A549 (cell line): ENCODE measurements around the gene HERC2. TPM values are rescaled to one million over a fixed set of nuclear protein-coding genes. Genes with fewer than 3 reads are reported as not detected.
"Not testable (repeated sequence)": the region's sequence is repeated elsewhere in the genome, so short reads cannot be mapped to it uniquely, and the experiment has no call there.

Source experiments
- ATAC-seq, 2 experiments: fragments of 200-7000 bp in 1 of 2; fragments of >200 bp in 1 of 2; cut with Nextera tagmentation in 1 of 2; cut with Tn5 transposase in 1 of 2; 3 replicates each; pipeline versions ENCODE4 v1.8.0 to v1.9.1; 2018 to 2020; ENCODE audit warnings: mild to moderate bottlenecking in 1 of 2, moderate library complexity in 1 of 2
- CTCF ChIA-PET: fragments of 300-600 bp; sonication (Branson Sonifier 250); formaldehyde crosslinking; extraction: SDS; loops from one replicate; lab custom pipeline; 2021; ENCODE audit warnings: antibody characterized with exemption, inconsistent platforms; lab: Yijun Ruan, JAX
- POLR2A ChIA-PET: fragments of 350-600 bp; formaldehyde crosslinking; extraction: SDS; loops from one replicate; lab custom pipeline; 2021; ENCODE audit warnings: antibody characterized with exemption, inconsistent platforms; lab: Yijun Ruan, JAX
- DNase-seq, 2 experiments: peaks; one replicate each; pipeline versions ENCODE4 v3.0.0 to v3.0.0-alpha.2; 2011 to 2016; ENCODE audit warnings: low read depth in 1 of 2, low spot score in 1 of 2
- FAIRE-seq: peaks from 2 replicates; lab custom pipeline; 2011; peaks lifted over from hg19 to GRCh38; lab: Jason Lieb, UNC
- H3K27ac ChIP-seq, 2 experiments: fragments of >200 bp; sonication (Bioruptor Twin); formaldehyde crosslinking; 3 replicates each; pipeline ENCODE4 v1.5.1; 2016 to 2017
- H3K4me1 ChIP-seq: fragments of >200 bp; sonication (Bioruptor Twin); formaldehyde crosslinking; 3 replicates; pipeline ENCODE4 v1.6.1; 2016
- H3K4me2 ChIP-seq: fragments of >200 bp; sonication (Bioruptor Twin); formaldehyde crosslinking; 3 replicates; pipeline ENCODE4 v1.6.1; 2016
- H3K4me3 ChIP-seq: fragments of >200 bp; sonication (Bioruptor Twin); formaldehyde crosslinking; 3 replicates; pipeline ENCODE4 v1.5.1; 2016
- H3K9me3 ChIP-seq: fragments of >200 bp; sonication (Bioruptor Twin); formaldehyde crosslinking; 3 replicates; pipeline ENCODE4 v1.6.1; 2016
- BCL3 ChIP-seq: fragments of >200 bp; sonication (Bioruptor Twin); formaldehyde crosslinking; IDR thresholded peaks from 3 replicates; pipeline ENCODE4 v1.6.1; 2016
- BHLHE40 ChIP-seq: IDR thresholded peaks from 2 replicates; pipeline ENCODE4 v1.6.1; 2012; ENCODE audit warnings: low read depth, low read length, inconsistent platforms
- CBX2 ChIP-seq: fragments of 200-600 bp; sonication (generic); IDR thresholded peaks from 2 replicates; pipeline ENCODE4 v1.6.1; 2016; ENCODE audit warnings: low read depth, mild to moderate bottlenecking, borderline replicate concordance
- CBX8 ChIP-seq: fragments of 200-600 bp; sonication (generic); IDR thresholded peaks from 2 replicates; pipeline ENCODE4 v1.6.1; 2016
- CHD2 ChIP-seq: fragments of 150-350 bp; IDR thresholded peaks from 2 replicates; pipeline ENCODE4 v1.6.1; 2014; ENCODE audit warnings: low read length; ENCODE audit not compliant: partially characterized antibody
- CHD4 ChIP-seq: fragments of 200-600 bp; sonication (generic); IDR thresholded peaks from 2 replicates; pipeline ENCODE4 v1.6.1; 2016; ENCODE audit warnings: antibody characterized with exemption, mild to moderate bottlenecking, borderline replicate concordance
- CTCF ChIP-seq: fragments of >200 bp; sonication (Bioruptor Twin); formaldehyde crosslinking; IDR thresholded peaks from 3 replicates; pipeline ENCODE4 v1.5.1; 2016
- EHMT2 ChIP-seq: fragments of 200-600 bp; sonication (generic); IDR thresholded peaks from 2 replicates; pipeline ENCODE4 v1.6.1; 2016; ENCODE audit warnings: antibody characterized with exemption, low read depth, mild to moderate bottlenecking, moderate library complexity
- GATA3 ChIP-seq: IDR thresholded peaks from 2 replicates; pipeline ENCODE4 v1.6.1; 2012; ENCODE audit warnings: borderline replicate concordance
- HDAC2 ChIP-seq: fragments of 200-600 bp; sonication (generic); IDR thresholded peaks from 2 replicates; pipeline ENCODE4 v1.6.1; 2016
- HES2 ChIP-seq: fragments of >200 bp; sonication (Bioruptor Twin); formaldehyde crosslinking; IDR thresholded peaks from 2 replicates; pipeline ENCODE4 v1.6.1; 2016
- HEYL ChIP-seq: fragments of 250-450 bp; sonication (Bioruptor Pico); IDR thresholded peaks from 2 replicates; pipeline ENCODE4 v1.8.0; 2021; ENCODE audit warnings: mild to moderate bottlenecking, moderate library complexity
- HMGXB4 ChIP-seq: fragments of 250-450 bp; sonication (Bioruptor Pico); IDR thresholded peaks from 2 replicates; pipeline ENCODE4 v1.5.0; 2021; ENCODE audit warnings: mild to moderate bottlenecking, moderate library complexity, borderline replicate concordance
- JUN ChIP-seq, 2 experiments: fragments of >200 bp; sonication (Bioruptor Twin); formaldehyde crosslinking; IDR thresholded peaks; 2 replicates in 1 of 2; 3 replicates in 1 of 2; pipeline ENCODE4 v1.6.1; 2016 to 2017
- KDM1A ChIP-seq: fragments of 200-600 bp; sonication (generic); IDR thresholded peaks from 2 replicates; pipeline ENCODE4 v1.6.1; 2016; ENCODE audit warnings: low read depth, mild to moderate bottlenecking
- KDM5A ChIP-seq: fragments of 200-600 bp; sonication (generic); IDR thresholded peaks from 2 replicates; pipeline ENCODE4 v1.6.1; 2016; ENCODE audit warnings: antibody characterized with exemption, mild to moderate bottlenecking
- MAFK ChIP-seq: fragments of 450-650 bp; IDR thresholded peaks from 2 replicates; pipeline ENCODE4 v1.6.1; 2014; ENCODE audit not compliant: partially characterized antibody
- NFE2L2 ChIP-seq: fragments of 150-350 bp; conservative IDR thresholded peaks from 2 replicates; pipeline ENCODE4 v1.6.1; 2014; ENCODE audit warnings: low read length
- NPAS2 ChIP-seq: fragments of 250-450 bp; sonication (Bioruptor Pico); IDR thresholded peaks from 2 replicates; pipeline ENCODE4 v1.8.0; 2022; ENCODE audit warnings: mild to moderate bottlenecking, moderate library complexity, borderline replicate concordance
- NR3C1 ChIP-seq: fragments of >200 bp; sonication (Bioruptor Twin); formaldehyde crosslinking; IDR thresholded peaks from 3 replicates; pipeline ENCODE4 v1.6.1; 2017
- POLR2AphosphoS2 ChIP-seq: conservative IDR thresholded peaks from 2 replicates; pipeline ENCODE4 v1.6.1; 2012; ENCODE audit warnings: low read length, improper control_type of control experiment, inconsistent platforms
- RAD21 ChIP-seq, 2 experiments: fragments of >200 bp in 1 of 2; sonication (Bioruptor Twin) in 1 of 2; formaldehyde crosslinking in 1 of 2; IDR thresholded peaks in 1 of 2; conservative IDR thresholded peaks in 1 of 2; 2 replicates in 1 of 2; 3 replicates in 1 of 2; pipeline ENCODE4 v1.6.1; 2012 to 2018; ENCODE audit warnings: inconsistent platforms in 1 of 2
- RFX5 ChIP-seq: fragments of 450-650 bp; IDR thresholded peaks from 2 replicates; pipeline ENCODE4 v1.7.1; 2014; ENCODE audit warnings: antibody characterized with exemption, mild to moderate bottlenecking, moderate library complexity
- RNF2 ChIP-seq: fragments of 200-600 bp; sonication (generic); IDR thresholded peaks from 2 replicates; pipeline ENCODE4 v1.6.1; 2016; ENCODE audit warnings: low read depth, mild to moderate bottlenecking, antibody characterized with exemption, moderate library complexity, borderline replicate concordance
- SMC3 ChIP-seq: fragments of >200 bp; sonication (Bioruptor Twin); formaldehyde crosslinking; IDR thresholded peaks from 3 replicates; pipeline ENCODE4 v1.6.1; 2018; ENCODE audit warnings: inconsistent platforms
- TFCP2L1 ChIP-seq: fragments of 250-450 bp; sonication (Bioruptor Pico); IDR thresholded peaks from 2 replicates; pipeline ENCODE4 v1.5.0; 2021; ENCODE audit warnings: mild to moderate bottlenecking
- USF2 ChIP-seq: fragments of 450-650 bp; IDR thresholded peaks from 2 replicates; pipeline ENCODE4 v1.6.1; 2014; ENCODE audit warnings: antibody characterized with exemption
- ZC3H11A ChIP-seq: fragments of 450-650 bp; IDR thresholded peaks from 2 replicates; pipeline ENCODE4 v1.6.1; 2014; ENCODE audit warnings: antibody characterized with exemption, mild to moderate bottlenecking
- WGBS: methylation state at CpG from one replicate; pipeline ENCODE4 v1.1.6; 2017; ENCODE audit errors: missing lambda C conversion rate; 5-methylcytosine and 5-hydroxymethylcytosine counted together
- polyA plus RNA-seq, 4 experiments: library from polyadenylated mRNA; depleted of rRNA in 3 of 4; stranded (reverse); fragments of >200 nt; fragmentation: RNase III in 1 of 4; extraction: RNeasy Plus Mini Kit Qiagen cat#74134 plus additional on column Dnase treatment in 1 of 4; gene quantifications; 2 replicates in 3 of 4; 3 replicates in 1 of 4; pipeline ENCODE4 v1.2.3, GENCODE V29; 2011 to 2017

The HERC2 gene
- polyA plus RNA-seq, 2 of the 4 experiments (the other 2 are of a cell fraction): 31.4 to 32.8 TPM

- POLR2A ChIA-PET: no interaction called here
- no peak for FAIRE-seq
These were observed 143.7 kb downstream of the HERC2 start for GRCh38 chr15:28178290-28178689.

GRCh38 chr15:28169366-28169765 is 152.6 kb downstream of the HERC2 start:
- TF ChIP-seq CTCF (no peak), BCL3 (no peak), TFCP2L1 (CRISPR knock-in tag) (no peak), ZC3H11A (no peak), RFX5 (no peak), NPAS2 (no peak), CHD2 (no peak), MAFK (no peak), HDAC2 (no peak), RAD21 (conservative IDR thresholded peaks at IDR 0.05 in 1 of 2, IDR thresholded peaks at IDR 0.05 in 1 of 2) (no peak), CBX2 (no peak), POLR2AphosphoS2 (no peak), HES2 (no peak), KDM1A (no peak)
- TF ChIP-seq, all 56 proteins: peak for 0
- Histone ChIP-seq H3K4me3 (no peak overlapping the region), H3K9me3 (no peaks in the 10 kb centered on the region), H3K27ac (no peak overlapping the region), H3K4me1 (no peaks in the 10 kb centered on the region), H3K4me2 (no peak overlapping the region)
- 81% methylated on average over 3 of the region's 3 CpGs for WGBS
- POLR2A ChIA-PET: no interaction called here
- CTCF ChIA-PET: interaction anchor here (0.9 kb wide), 1 partner anchor 45 kb away, joined by 3 read pairs; no protein-coding TSS in a partner anchor
- DNase-seq: no peak
- no peak for ATAC-seq
- peak; percentile 63 for FAIRE-seq

More at GRCh38 chr15:28178290-28178689, 143.7 kb downstream of the HERC2 start:
- CTCF ChIA-PET: interaction anchor here (0.6 kb wide), 1 partner anchor 144 kb away, joined by 4 read pairs; no protein-coding TSS in a partner anchor
- TF ChIP-seq CHD4: no peak
- TF ChIP-seq BHLHE40: no peak
- TF ChIP-seq USF2: no peak
- TF ChIP-seq GATA3: no peak
- no peak for TF ChIP-seq RAD21 (conservative IDR thresholded peaks at IDR 0.05 in 1 of 2, IDR thresholded peaks at IDR 0.05 in 1 of 2)
- TF ChIP-seq JUN (IDR thresholded peaks at IDR 0.05): no peak
- no peak for TF ChIP-seq RNF2
- no peak for TF ChIP-seq NR3C1
- no peak for TF ChIP-seq ZC3H11A
- TF ChIP-seq BCL3: no peak
- TF ChIP-seq HEYL (CRISPR knock-in tag): no peak
- no peak for TF ChIP-seq SMC3
- TF ChIP-seq EHMT2: no peak
- TF ChIP-seq HMGXB4 (CRISPR knock-in tag): no peak
- TF ChIP-seq RFX5: no peak
- TF ChIP-seq CHD2: no peak
- TF ChIP-seq CBX8: no peak
- no peak for TF ChIP-seq KDM5A
- no peak for TF ChIP-seq NFE2L2
- TF ChIP-seq TFCP2L1 (CRISPR knock-in tag): no peak
- TF ChIP-seq, all 56 proteins: peak for 0
- no peak for DNase-seq
- no peak; a peak in 1 of 6 replicates for ATAC-seq
- Histone ChIP-seq H3K4me2 (no peak overlapping the region), H3K27ac (no peak overlapping the region), H3K9me3 (no peaks in the 10 kb centered on the region), H3K4me3 (no peak overlapping the region), H3K4me1 (no peaks in the 10 kb centered on the region)
- WGBS: 91% methylated on average over 3 of the region's 3 CpGs

GRCh38 chr15:28168405-28169121 is 153.4 kb downstream of the HERC2 start:
- DNase-seq, FAIRE-seq, H3K27ac ChIP-seq, H3K4me1 ChIP-seq, POLR2A ChIA-PET, H3K9me3 ChIP-seq, ATAC-seq, H3K4me3 ChIP-seq, CTCF ChIA-PET, H3K4me2 ChIP-seq: not testable (repeated sequence)
- 93% methylated on average over 16 of the region's 16 CpGs for WGBS
